AG09319 (cell line): Measurements from ENCODE around the gene SIGLEC5.

Experiments
- DNase-seq: peaks from one replicate; pipeline ENCODE4 v3.0.0-alpha.2; 2010; ENCODE audit warnings: low read depth; ENCODE audit errors: extremely low read depth
- CTCF ChIP-seq: IDR thresholded peaks from 2 replicates; pipeline ENCODE4 v1.5.1; 2011; ENCODE audit warnings: low read depth, mild to moderate bottlenecking, inconsistent platforms, low read length, moderate library complexity

The SIGLEC5 gene

GRCh38 chr19:51571599-51571998 lies 58.6 kb downstream of the SIGLEC5 start:
- no peak for DNase-seq
- TF ChIP-seq CTCF, result no peak

GRCh38 chr19:51570962-51571575 lies 59.1 kb downstream of the SIGLEC5 start, which contains the start of gene ZNF175:
Gene ZNF175, plus strand, starts transcription at chr19:51571283. Its CDS starts 2,047 bp downstream, at chr19:51573330.
- peak; percentile 92 for DNase-seq
- no peak for TF ChIP-seq CTCF

GRCh38 chr19:51568456-51568855 lies 61.7 kb downstream of the SIGLEC5 start:
- TF ChIP-seq CTCF, result no peak
- DNase-seq, result no peak

- TF ChIP-seq CTCF, result no peak
Observed at GRCh38 chr19:51567583-51567982, 62.6 kb downstream of the SIGLEC5 start.

GRCh38 chr19:51566489-51567100 lies 63.6 kb downstream of the SIGLEC5 start:
- DNase-seq, result no peak
- TF ChIP-seq CTCF, result no peak

More at GRCh38 chr19:51567583-51567982, 62.6 kb downstream of the SIGLEC5 start:
- DNase-seq, result no peak

- no peak for DNase-seq
- no peak for TF ChIP-seq CTCF
Observed at GRCh38 chr19:51565583-51565982, 64.6 kb downstream of the SIGLEC5 start.

GRCh38 chr19:51564791-51565190 lies 65.4 kb downstream of the SIGLEC5 start:
- no peak for DNase-seq
- TF ChIP-seq CTCF, result no peak
